ENCODE measurements around the gene CDK10.

DNA sequence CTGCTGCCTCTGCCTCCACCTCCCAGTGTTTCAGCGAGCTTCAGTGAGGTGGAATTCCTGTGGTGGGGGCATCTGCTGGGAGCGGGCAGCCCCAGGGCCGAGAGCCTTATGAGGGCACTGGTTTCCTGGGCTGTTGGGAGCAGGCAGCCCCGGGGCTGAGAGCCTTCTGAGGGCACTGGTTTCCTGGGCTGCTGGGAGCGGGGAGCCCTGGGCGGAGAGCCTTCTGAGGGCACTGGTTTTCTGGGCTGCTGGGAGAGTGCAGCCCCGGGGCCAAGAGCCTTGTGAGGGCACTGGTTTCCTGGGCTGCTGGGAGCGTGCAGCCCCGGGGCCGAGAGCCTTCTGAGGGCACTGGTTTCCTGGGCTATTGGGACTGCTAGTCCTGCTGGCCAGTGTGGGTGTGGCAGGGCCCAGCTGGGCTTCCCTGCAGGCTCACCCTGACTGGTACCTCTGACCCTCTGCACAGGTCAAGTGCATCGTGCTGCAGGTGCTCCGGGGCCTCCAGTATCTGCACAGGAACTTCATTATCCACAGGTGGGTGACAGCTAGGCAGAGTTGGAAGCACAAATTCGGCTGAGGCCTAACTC is 5.6 kb downstream of the CDK10 start:
- TF ChIP-seq TEAD4 (IDR thresholded peaks at IDR 0.05) (no peak), YY1 (IDR thresholded peaks at IDR 0.05; ENCODE audit: low read depth) (no peak), TAF1 (IDR thresholded peaks at IDR 0.05; ENCODE audit: low read depth) (no peak), CEBPB (IDR thresholded peaks at IDR 0.05) (no peak), ZBTB7A (IDR thresholded peaks at IDR 0.05; ENCODE audit: low read depth) (no peak)
- TF ChIP-seq, protein P1, sequence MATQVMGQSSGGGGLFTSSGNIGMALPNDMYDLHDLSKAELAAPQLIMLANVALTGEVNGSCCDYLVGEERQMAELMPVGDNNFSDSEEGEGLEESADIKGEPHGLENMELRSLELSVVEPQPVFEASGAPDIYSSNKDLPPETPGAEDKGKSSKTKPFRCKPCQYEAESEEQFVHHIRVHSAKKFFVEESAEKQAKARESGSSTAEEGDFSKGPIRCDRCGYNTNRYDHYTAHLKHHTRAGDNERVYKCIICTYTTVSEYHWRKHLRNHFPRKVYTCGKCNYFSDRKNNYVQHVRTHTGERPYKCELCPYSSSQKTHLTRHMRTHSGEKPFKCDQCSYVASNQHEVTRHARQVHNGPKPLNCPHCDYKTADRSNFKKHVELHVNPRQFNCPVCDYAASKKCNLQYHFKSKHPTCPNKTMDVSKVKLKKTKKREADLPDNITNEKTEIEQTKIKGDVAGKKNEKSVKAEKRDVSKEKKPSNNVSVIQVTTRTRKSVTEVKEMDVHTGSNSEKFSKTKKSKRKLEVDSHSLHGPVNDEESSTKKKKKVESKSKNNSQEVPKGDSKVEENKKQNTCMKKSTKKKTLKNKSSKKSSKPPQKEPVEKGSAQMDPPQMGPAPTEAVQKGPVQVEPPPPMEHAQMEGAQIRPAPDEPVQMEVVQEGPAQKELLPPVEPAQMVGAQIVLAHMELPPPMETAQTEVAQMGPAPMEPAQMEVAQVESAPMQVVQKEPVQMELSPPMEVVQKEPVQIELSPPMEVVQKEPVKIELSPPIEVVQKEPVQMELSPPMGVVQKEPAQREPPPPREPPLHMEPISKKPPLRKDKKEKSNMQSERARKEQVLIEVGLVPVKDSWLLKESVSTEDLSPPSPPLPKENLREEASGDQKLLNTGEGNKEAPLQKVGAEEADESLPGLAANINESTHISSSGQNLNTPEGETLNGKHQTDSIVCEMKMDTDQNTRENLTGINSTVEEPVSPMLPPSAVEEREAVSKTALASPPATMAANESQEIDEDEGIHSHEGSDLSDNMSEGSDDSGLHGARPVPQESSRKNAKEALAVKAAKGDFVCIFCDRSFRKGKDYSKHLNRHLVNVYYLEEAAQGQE (IDR thresholded peaks at IDR 0.05; ENCODE audit: low read depth): no peak

All from Ishikawa (cell line).